Esophagus muscularis mucosa (tissue), 4 donors: ENCODE results near the gene ZNF107.

Experiments used
- EP300 ChIP-seq: sonication (generic); formaldehyde crosslinking; IDR thresholded peaks from one replicate; pipeline ENCODE4 v1.6.1; 2017; ENCODE audit warnings: antibody characterized with exemption
- POLR2A ChIP-seq: fragments of 450-650 bp; IDR thresholded peaks from one replicate; pipeline ENCODE4 v1.6.1; 2017; ENCODE audit warnings: antibody characterized with exemption, moderate library complexity, mild to moderate bottlenecking, low read depth
- POLR2AphosphoS5 ChIP-seq, 2 donors: sonication (generic); formaldehyde crosslinking; IDR thresholded peaks; one replicate each; pipeline ENCODE4 v1.6.1; 2017; ENCODE audit warnings: antibody characterized with exemption in 2 of 2
- TF ChIP-seq, protein P1 (sequence below), 3 experiments: fragments of 200-600 bp in 2 of 3; fragments of 450-650 bp in 1 of 3; sonication (generic) in 2 of 3; IDR thresholded peaks; one replicate each; pipeline ENCODE4 v1.5.1; 2017 to 2019; ENCODE audit warnings: antibody characterized with exemption in 3 of 3, mild to moderate bottlenecking in 2 of 3, moderate library complexity in 1 of 3

DNA sequence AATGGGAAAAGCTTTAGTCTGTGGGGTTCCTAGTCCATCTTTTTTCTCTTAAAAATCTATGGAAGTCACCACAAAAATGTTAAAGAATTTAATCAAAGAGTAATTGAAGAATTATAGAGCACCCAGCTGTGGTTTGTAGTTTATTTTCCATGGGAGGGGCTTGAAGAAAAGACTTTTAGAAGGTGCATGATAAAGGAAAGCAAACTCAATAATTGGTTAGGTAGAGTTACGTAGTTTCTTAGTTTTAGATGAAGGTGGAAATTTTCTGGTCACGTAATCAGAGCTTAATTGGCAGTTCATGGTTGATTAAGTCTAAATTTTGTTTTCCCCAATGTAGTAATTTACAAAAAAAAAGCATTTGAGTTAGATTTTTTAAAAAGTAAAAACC lies 724 bp downstream of the ZNF107 start:
- TF ChIP-seq, protein P1, sequence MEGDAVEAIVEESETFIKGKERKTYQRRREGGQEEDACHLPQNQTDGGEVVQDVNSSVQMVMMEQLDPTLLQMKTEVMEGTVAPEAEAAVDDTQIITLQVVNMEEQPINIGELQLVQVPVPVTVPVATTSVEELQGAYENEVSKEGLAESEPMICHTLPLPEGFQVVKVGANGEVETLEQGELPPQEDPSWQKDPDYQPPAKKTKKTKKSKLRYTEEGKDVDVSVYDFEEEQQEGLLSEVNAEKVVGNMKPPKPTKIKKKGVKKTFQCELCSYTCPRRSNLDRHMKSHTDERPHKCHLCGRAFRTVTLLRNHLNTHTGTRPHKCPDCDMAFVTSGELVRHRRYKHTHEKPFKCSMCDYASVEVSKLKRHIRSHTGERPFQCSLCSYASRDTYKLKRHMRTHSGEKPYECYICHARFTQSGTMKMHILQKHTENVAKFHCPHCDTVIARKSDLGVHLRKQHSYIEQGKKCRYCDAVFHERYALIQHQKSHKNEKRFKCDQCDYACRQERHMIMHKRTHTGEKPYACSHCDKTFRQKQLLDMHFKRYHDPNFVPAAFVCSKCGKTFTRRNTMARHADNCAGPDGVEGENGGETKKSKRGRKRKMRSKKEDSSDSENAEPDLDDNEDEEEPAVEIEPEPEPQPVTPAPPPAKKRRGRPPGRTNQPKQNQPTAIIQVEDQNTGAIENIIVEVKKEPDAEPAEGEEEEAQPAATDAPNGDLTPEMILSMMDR (IDR thresholded peaks at IDR 0.05): no peak
- TF ChIP-seq POLR2AphosphoS5 (IDR thresholded peaks at IDR 0.05) (no peak), POLR2A (no peak), EP300 (no peak)
